HG03095 (cell line): ENCODE measurements around the gene ANO2.
"Not testable (repeated sequence)": the region's sequence is repeated elsewhere in the genome, so short reads cannot be mapped to it uniquely, and the experiment has no call there.

ENCODE experiments used
- ATAC-seq: cut with Tn5 transposase; IDR thresholded peaks from one replicate; pipeline ENCODE4 v1.9.1; 2021; ENCODE audit warnings: moderate library complexity; ENCODE audit not compliant: unreplicated experiment

The ANO2 gene

GRCh38 chr12:5560265-5560664 lies 384.8 kb downstream of the ANO2 start:
- no peak for ATAC-seq

- no peak for ATAC-seq
These were observed 387.2 kb downstream of the ANO2 start for GRCh38 chr12:5557906-5558305.

GRCh38 chr12:5556946-5557673 lies 387.9 kb downstream of the ANO2 start:
- no peak for ATAC-seq

GRCh38 chr12:5556033-5556614 lies 388.9 kb downstream of the ANO2 start:
- ATAC-seq: no peak

- ATAC-seq: no peak
These were observed 390.3 kb downstream of the ANO2 start for GRCh38 chr12:5554711-5555110.

- ATAC-seq: no peak
These were observed 396.0 kb downstream of the ANO2 start for GRCh38 chr12:5549011-5549410.

- no peak for ATAC-seq
These were observed 396.7 kb downstream of the ANO2 start for GRCh38 chr12:5548152-5548943.

- no peak for ATAC-seq
These were observed 398.4 kb downstream of the ANO2 start for GRCh38 chr12:5546616-5547015.

- no peak for ATAC-seq
These were observed 407.3 kb downstream of the ANO2 start for GRCh38 chr12:5537771-5538170.

- ATAC-seq: not testable (repeated sequence)
These were observed 407.9 kb downstream of the ANO2 start for GRCh38 chr12:5537026-5537615.

GRCh38 chr12:5535541-5535940 lies 409.5 kb downstream of the ANO2 start:
- no peak for ATAC-seq

- no peak for ATAC-seq
These were observed 410.4 kb downstream of the ANO2 start for GRCh38 chr12:5534426-5535199.

GRCh38 chr12:5533368-5533767 lies 411.7 kb downstream of the ANO2 start:
- no peak for ATAC-seq

GRCh38 chr12:5525783-5526367 lies 419.2 kb downstream of the ANO2 start:
- no peak for ATAC-seq

GRCh38 chr12:5524769-5525436 lies 420.2 kb downstream of the ANO2 start:
- no peak for ATAC-seq

- ATAC-seq: no peak
These were observed 420.8 kb downstream of the ANO2 start for GRCh38 chr12:5524116-5524768.

GRCh38 chr12:5523396-5524115 lies 421.5 kb downstream of the ANO2 start:
- no peak for ATAC-seq

- no peak for ATAC-seq
These were observed 422.4 kb downstream of the ANO2 start for GRCh38 chr12:5522432-5523335.
